HL-60/S4 (cell line): ENCODE data around the gene CPEB1.

ENCODE experiments used
- in situ Hi-C: fragments of 300-500 bp; cut with MboI; formaldehyde crosslinking; loops from 2 replicates; pipeline ENCODE4 v1.14.3; 2022; ENCODE audit warnings: low sequenced_read_pairs

The CPEB1 gene

DNA sequence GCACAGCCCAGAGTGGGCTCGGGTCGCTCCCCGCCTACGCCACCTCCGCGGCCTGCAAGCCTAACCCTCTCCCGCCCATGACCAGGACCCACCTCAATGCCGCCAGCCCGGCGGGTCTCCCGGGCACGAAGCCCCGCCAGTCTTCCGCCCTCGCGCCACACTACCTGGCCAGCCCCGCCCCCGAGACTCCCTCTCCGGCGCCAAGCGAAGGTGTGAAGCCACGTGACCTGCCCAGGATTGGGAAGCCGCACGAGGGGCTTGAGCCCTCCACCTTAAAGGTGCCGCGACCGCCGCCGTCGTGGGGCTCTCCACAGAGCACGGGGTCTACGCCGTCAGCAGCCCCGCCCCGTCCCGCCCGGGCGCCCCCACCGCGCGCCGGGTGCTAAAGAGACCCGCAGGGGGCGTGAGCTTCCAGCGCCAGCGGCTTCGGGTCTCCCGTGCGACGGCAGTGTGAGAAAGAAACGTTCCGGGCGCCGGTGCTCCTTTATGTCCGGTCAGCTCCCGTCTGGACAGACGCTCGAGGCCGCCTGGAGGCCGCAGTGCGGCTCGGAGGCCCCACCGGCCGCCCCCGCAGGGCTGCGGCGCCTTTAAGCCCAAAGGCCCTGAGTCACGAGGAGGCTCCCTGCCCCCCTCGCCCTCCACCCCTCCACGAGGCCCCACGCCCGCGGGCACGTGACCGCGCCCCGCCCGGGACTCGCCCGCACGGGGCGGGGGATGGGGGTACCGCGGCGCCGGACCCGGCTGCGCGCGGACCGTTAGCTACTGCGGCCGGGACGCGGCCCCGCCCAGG lies at the start of gene CPEB1:
Gene CPEB1 (minus strand): TSS at position 319 of the 790 bp plus-strand sequence. CDS start 18,904 bp downstream, outside the sequence.
- in situ Hi-C loops = no loop called here

- in situ Hi-C loops = no loop called here
These were observed 45.0 kb upstream of the CPEB1 start for GRCh38 chr15:82692171-82692570.

- in situ Hi-C loops = no loop called here
These were observed 42.0 kb upstream of the CPEB1 start for GRCh38 chr15:82689147-82689546.

DNA sequence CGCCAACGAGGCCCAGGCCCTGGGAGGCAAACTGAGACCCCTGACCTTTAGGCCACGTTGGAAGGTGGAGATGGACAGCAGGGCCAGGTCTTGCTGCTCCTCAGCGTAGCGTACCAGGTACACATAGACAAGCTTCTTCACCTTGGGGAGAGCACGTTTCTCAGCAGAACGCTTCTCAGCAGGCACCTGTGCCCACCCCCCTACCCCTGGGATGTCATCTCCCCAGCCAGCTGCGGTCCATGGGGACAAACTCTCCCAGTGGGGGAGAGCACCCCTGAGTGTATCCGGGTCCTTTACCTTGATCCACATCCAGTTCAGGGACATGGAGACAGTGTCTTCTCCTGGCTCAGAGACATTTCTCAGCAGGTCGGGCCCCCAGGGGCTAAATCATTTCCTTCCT lies 41.5 kb upstream of the CPEB1 start:
- in situ Hi-C loops = no loop called here

DNA sequence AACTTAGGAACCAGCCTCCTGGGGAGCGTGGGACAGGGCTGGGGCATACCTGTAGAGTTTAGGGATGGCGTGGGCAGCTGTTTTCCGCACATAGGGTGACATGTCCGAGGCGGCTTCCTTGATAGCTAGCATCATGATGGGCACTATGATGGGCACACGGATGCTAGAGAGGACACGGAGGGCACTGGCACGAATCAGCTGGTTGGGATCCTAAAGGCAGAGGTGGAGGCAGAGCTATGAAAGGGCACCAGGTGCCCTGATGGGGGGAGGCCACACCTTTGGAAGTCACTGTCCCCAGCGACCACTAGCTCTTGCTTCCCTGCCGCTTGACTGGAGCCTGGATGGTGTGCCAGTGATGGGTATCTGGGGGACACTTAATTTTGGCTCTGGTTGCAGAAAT lies 34.2 kb upstream of the CPEB1 start:
- in situ Hi-C loops = no loop called here

GRCh38 chr15:82680200-82681102 lies 33.3 kb upstream of the CPEB1 start:
- in situ Hi-C loops = no loop called here

- in situ Hi-C loops = no loop called here
These were observed 32.5 kb upstream of the CPEB1 start for GRCh38 chr15:82679626-82680199.

GRCh38 chr15:82677720-82678323 lies 30.7 kb upstream of the CPEB1 start:
- in situ Hi-C loops = no loop called here

- in situ Hi-C loops = no loop called here
These were observed 27.7 kb upstream of the CPEB1 start for GRCh38 chr15:82674873-82675272.

- in situ Hi-C loops = no loop called here
These were observed 23.5 kb upstream of the CPEB1 start for GRCh38 chr15:82670699-82671098.

DNA sequence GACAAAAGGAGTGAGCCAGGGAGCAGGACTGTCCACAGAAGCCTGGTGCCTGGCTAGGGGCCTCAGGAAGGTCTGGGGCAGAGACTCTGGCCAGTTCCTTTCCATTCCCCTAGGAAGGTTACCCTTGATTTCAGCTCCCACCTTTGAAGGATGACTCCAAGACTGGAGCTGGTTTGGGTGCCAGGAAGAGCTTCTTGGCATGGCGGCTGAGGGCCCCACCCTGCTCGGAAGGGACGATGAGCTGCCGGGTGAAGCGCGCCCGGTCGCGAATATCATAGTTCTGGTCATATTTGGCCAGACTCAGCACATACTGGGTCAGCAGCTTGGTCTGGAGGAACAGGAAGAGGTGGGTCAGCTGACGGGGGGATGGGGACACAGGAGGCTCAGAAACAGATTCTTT lies 19.4 kb upstream of the CPEB1 start:
- in situ Hi-C loops = no loop called here

DNA sequence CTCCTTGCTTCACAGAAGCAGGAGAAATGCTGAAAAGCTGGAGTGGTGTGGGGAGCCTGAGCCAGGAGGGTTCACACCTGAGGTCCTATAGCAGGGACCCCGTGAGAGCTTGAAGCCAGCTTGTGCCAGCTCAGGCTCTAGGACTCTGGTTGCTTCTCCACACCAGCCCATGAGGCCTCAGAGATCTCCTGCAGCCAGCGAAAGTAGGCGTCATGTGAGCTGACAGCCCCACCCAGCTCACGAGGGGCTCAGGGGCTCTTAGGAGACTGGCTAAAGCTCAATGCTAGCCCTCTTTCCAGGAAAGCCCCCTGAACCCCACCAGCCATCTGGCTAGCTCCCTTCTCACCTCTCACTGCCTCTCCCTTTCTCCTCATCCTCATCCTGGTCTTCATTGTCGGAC lies 16.9 kb upstream of the CPEB1 start:
- in situ Hi-C loops = no loop called here

GRCh38 chr15:82663186-82663600 lies 16.0 kb upstream of the CPEB1 start:
- in situ Hi-C loops = no loop called here

GRCh38 chr15:82662641-82663040 lies 15.5 kb upstream of the CPEB1 start:
- in situ Hi-C loops = no loop called here

- in situ Hi-C loops = no loop called here
These were observed 13.2 kb upstream of the CPEB1 start for GRCh38 chr15:82660378-82660777.

GRCh38 chr15:82656641-82657266 lies 9.6 kb upstream of the CPEB1 start:
- in situ Hi-C loops = no loop called here

DNA sequence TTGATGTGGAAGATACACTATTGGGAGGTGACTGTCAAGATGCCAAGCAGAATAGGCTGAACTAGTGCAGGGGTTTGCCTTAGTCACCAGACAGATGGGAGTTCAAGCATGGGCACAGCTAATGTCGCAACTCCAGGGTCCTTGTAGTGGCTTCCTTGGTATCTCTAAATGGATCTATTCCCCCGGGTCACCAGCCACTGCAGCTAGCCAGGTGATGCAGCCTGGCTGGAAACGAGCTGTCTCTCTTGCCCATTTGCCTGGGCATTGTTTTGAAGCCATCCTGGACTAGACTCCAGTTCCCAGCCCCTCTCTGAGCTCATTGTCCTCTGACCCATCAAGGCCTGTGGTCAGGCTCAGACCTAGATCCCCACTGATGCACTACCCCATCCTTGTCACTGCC lies 8.4 kb upstream of the CPEB1 start:
- in situ Hi-C loops = no loop called here

DNA sequence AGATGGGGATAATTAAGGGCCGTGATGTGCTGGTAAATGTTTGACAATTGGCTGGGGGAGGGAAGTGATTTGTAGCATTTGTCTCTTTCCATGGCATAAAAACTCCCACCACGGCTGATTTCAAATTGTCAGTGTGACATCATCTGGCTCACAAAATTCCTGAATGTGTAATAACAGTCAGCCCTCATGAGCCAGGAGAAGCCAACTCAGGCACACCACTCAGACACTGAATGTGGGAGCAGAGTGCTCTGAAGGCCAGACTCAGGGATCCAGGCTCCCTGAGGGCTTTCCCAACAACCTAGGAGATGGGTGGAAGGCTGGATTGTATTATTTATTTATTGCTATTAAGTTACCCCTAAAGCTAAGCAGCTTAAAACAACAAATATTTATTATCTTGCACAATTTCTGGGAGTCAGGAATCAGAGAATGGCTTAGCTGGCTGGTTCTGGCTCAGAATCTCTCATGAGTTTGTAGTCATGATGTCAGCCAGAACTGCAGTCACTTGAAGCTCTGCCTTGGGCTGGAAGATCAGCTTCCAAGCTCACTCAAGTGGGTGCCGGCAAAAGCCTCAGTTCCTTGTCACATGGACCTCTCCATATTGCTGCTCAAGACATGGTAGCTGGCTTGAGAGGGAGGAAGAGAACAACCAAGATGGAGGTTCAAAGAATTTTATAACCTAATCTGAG lies 6.5 kb upstream of the CPEB1 start:
- in situ Hi-C loops = no loop called here

- in situ Hi-C loops = no loop called here
These were observed 4.5 kb upstream of the CPEB1 start for GRCh38 chr15:82651708-82652107.

GRCh38 chr15:82650046-82650670 lies 3.0 kb upstream of the CPEB1 start:
- in situ Hi-C loops = no loop called here
